Measurements from ENCODE around the gene GDF15. TPM values are rescaled to one million over a fixed set of nuclear protein-coding genes. Genes with fewer than 3 reads are reported as not detected.
"Not testable (repeated sequence)": the region's sequence is repeated elsewhere in the genome, so short reads cannot be mapped to it uniquely, and the experiment has no call there.

The GDF15 gene
- total and polyA plus RNA-seq, 7 experiments from 2014 or later, result 0.32 to 0.73 (median 0.58) TPM; not detected in 3

DNA sequence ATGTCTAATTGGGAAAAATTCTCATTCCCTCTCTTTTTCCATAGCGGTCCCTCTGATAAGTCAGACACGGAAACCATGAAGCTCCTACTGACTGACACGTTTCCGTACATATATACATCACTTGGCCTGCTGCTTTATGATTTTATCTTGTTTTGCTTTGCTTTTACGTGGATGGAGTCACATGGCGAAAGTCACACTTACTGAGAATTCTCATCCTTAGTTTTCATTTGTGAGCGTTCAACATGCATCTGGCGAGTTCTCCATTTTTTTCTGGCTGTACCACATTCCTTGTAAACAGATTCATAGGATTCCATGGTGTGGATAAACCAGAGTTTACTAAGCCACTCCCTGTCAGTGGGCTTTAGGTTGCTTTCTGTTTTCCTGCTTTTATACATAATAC lies 24.3 kb upstream of the GDF15 start:
- no peaks in the 10 kb centered on the region for H3K27me3 Mint-ChIP-seq
- CTCF ChIA-PET, result interaction anchor here (0.7 kb wide), 1 partner anchor 9 kb away, joined by 3 read pairs; no protein-coding TSS in a partner anchor
- Histone ChIP-seq H3K27me3 (ENCODE audit: control insufficient read depth in 2 of 2, insufficient read depth in 2 of 2, low read length in 2 of 2) (no peaks in the 10 kb centered on the region), H3K4me3 (ENCODE audit: low read length) (no peak overlapping the region), H3K4me1 (ENCODE audit: control insufficient read depth in 2 of 2, insufficient read depth in 2 of 2, low read length in 2 of 2) (no peaks in the 10 kb centered on the region), H3K9me3 (ENCODE audit: control insufficient read depth in 2 of 3, low read length in 3 of 3) (peaks cover 0 to 3% (median 0%) of the 10 kb centered on the region in 3 experiments), H3K36me3 (ENCODE audit: control insufficient read depth in 2 of 3, insufficient read depth in 3 of 3, low read length in 3 of 3) (peaks cover 5 to 69% (median 7%) of the 10 kb centered on the region in 3 experiments), H3K27ac (ENCODE audit: low read depth, low read length) (no peak overlapping the region)
- POLR2A ChIA-PET, result no interaction called here
- no peak overlapping the region for H3K4me3 Mint-ChIP-seq
- H3K27ac Mint-ChIP-seq, result peak overlapping the region in 1 of 9 donors; percentile 55
- H3K36me3 Mint-ChIP-seq, result peaks cover 4 to 73% (median 44%) of the 10 kb centered on the region in 5 donors
- DNase-seq (no peak), ATAC-seq (no peak)
- H3K9me3 Mint-ChIP-seq, result no peaks in the 10 kb centered on the region
- no peaks in the 10 kb centered on the region for H3K4me1 Mint-ChIP-seq
- intact Hi-C loops (cut with micrococcal nuclease), result no loop called here

DNA sequence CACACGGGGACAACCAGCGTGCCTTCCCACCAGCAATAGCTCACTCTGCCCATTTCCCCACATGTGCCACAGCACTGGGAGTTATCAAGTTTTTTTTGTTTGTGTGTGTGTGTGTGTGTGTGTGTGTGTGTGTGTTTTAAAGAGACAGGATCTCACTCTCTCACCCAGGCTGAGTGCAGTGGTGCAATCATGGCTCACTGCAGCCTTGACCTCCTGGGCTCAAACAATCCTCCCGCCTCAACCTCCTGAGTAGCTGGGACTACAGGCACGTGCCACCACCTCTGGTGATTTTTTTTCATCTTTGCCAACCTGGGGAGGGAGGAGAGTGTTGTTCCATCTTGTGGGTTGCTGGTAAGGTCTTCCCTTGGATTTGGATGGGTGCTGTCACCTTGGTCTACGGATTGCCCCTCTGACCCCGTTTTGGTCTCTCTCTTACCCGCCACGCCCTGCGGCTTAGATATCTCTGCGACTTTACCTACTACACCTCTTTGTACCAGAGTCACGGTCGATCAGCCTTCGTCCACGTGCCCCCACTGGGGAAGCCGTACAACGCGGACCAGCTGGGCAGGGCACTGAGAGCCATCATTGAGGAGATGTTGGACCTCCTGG lies 22.9 kb upstream of the GDF15 start:
- Mint-ChIP-seq H3K4me1 (no peaks in the 10 kb centered on the region), H3K9me3 (no peaks in the 10 kb centered on the region), H3K27ac (no peak overlapping the region), H3K4me3 (no peak overlapping the region), H3K36me3 (peaks cover 4 to 62% (median 38%) of the 10 kb centered on the region in 5 donors), H3K27me3 (no peaks in the 10 kb centered on the region)
- Histone ChIP-seq H3K9me3 (ENCODE audit: control insufficient read depth in 2 of 3, low read length in 3 of 3) (peaks cover 0 to 3% (median 0%) of the 10 kb centered on the region in 3 experiments), H3K4me1 (ENCODE audit: control insufficient read depth in 2 of 2, insufficient read depth in 2 of 2, low read length in 2 of 2) (no peaks in the 10 kb centered on the region), H3K4me3 (ENCODE audit: low read length) (no peak overlapping the region), H3K36me3 (ENCODE audit: control insufficient read depth in 2 of 3, insufficient read depth in 3 of 3, low read length in 3 of 3) (peaks cover 3 to 55% (median 5%) of the 10 kb centered on the region in 3 experiments), H3K27me3 (ENCODE audit: control insufficient read depth in 2 of 2, insufficient read depth in 2 of 2, low read length in 2 of 2) (no peaks in the 10 kb centered on the region), H3K27ac (ENCODE audit: low read depth, low read length) (no peak overlapping the region)
- CTCF ChIA-PET, result no interaction called here
- intact Hi-C loops (cut with micrococcal nuclease), result no loop called here
- DNase-seq (no peak), ATAC-seq (no peak)
- POLR2A ChIA-PET, result interaction anchor here (0.6 to 1.0 kb wide), 2 partner anchors 21 to 275 kb away, joined by 3 read pairs; no protein-coding TSS in a partner anchor

DNA sequence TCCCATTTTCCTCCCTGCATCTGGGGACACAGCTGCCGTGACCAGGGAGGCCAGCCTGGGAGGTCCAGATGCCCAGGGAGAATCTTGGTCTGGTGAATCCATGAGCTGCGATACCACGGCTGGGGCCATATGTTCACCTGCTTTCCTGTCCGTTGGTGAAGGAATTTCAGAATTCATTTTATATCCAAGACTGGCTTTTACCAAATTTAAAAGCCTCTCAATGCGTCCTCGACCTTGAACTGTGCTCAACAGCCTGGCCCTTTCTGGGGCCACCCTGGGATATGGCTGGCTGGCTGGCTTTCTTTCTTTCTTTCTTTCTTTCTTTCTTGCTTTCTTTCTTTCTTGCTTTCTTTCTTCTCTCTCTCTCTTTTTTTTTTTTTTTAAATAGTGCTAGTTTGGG lies 22.2 kb upstream of the GDF15 start:
- H3K4me3 ChIP-seq (ENCODE audit: low read length), result no peak overlapping the region
- intact Hi-C loops (cut with micrococcal nuclease), result no loop called here
- H3K4me1 ChIP-seq (ENCODE audit: control insufficient read depth in 2 of 2, insufficient read depth in 2 of 2, low read length in 2 of 2), result no peaks in the 10 kb centered on the region
- Mint-ChIP-seq H3K36me3 (peaks cover 4 to 58% (median 38%) of the 10 kb centered on the region in 5 donors), H3K4me3 (no peak overlapping the region), H3K27ac (no peak overlapping the region), H3K27me3 (no peaks in the 10 kb centered on the region), H3K9me3 (no peaks in the 10 kb centered on the region), H3K4me1 (no peaks in the 10 kb centered on the region)
- DNase-seq, result no peak
- ChIA-PET POLR2A (interaction anchor here (0.6 kb wide), 1 partner anchor 274 kb away, joined by 3 read pairs; no protein-coding TSS in a partner anchor), CTCF (no interaction called here)
- H3K27me3 ChIP-seq (ENCODE audit: control insufficient read depth in 2 of 2, insufficient read depth in 2 of 2, low read length in 2 of 2), result no peaks in the 10 kb centered on the region
- H3K27ac ChIP-seq (ENCODE audit: low read depth, low read length), result no peak overlapping the region
- no peak for ATAC-seq
- peaks cover 3 to 50% (median 5%) of the 10 kb centered on the region in 3 experiments for H3K36me3 ChIP-seq (ENCODE audit: control insufficient read depth in 2 of 3, insufficient read depth in 3 of 3, low read length in 3 of 3)
- H3K9me3 ChIP-seq (ENCODE audit: control insufficient read depth in 2 of 3, low read length in 3 of 3), result peaks cover 0 to 3% (median 0%) of the 10 kb centered on the region in 3 experiments

DNA sequence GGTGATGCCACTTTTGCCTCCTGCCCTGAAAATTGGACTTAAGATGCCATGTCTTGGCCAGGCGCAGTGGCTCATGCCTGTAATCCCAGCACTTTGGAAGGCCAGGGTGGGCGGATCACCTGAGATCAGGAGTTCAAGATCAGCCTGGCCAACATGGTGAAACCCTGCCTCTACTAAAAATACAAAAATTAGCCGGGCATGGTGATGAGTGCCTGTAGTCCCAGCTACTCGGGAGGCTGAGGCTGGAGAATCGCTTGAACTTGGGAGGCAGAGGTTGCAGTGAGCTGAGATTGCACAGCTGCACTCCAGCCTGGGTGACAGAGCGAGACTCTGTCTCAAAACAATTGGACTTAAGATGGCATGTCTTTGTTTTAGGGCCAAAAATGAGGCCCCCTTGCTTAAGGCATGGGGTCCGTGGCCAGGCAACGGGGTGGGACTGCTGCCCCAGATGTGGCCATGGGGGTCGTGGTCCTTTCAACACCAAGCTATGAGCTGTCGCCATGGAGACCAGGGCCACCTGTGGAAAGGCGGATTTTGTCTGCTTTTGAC lies 21.6 kb upstream of the GDF15 start:
- intact Hi-C loops (cut with micrococcal nuclease); H3K9me3 Mint-ChIP-seq; POLR2A ChIA-PET; DNase-seq; H3K27me3 ChIP-seq (ENCODE audit: control insufficient read depth in 2 of 2, insufficient read depth in 2 of 2, low read length in 2 of 2); H3K4me1 ChIP-seq (ENCODE audit: control insufficient read depth in 2 of 2, insufficient read depth in 2 of 2, low read length in 2 of 2); H3K4me3 Mint-ChIP-seq; H3K4me1 Mint-ChIP-seq; H3K4me3 ChIP-seq (ENCODE audit: low read length); H3K27ac ChIP-seq (ENCODE audit: low read depth, low read length); H3K27me3 Mint-ChIP-seq; ATAC-seq; H3K9me3 ChIP-seq (ENCODE audit: control insufficient read depth in 2 of 3, low read length in 3 of 3); H3K27ac Mint-ChIP-seq: not testable (repeated sequence)
- CTCF ChIA-PET, result interaction anchor here (0.7 kb wide), 1 partner anchor 84 kb away, joined by 3 read pairs; no protein-coding TSS in a partner anchor
- peaks cover 4 to 55% (median 34%) of the 10 kb centered on the region in 5 donors for H3K36me3 Mint-ChIP-seq
- peaks cover 3 to 45% (median 5%) of the 10 kb centered on the region in 3 experiments for H3K36me3 ChIP-seq (ENCODE audit: control insufficient read depth in 2 of 3, insufficient read depth in 3 of 3, low read length in 3 of 3)

DNA sequence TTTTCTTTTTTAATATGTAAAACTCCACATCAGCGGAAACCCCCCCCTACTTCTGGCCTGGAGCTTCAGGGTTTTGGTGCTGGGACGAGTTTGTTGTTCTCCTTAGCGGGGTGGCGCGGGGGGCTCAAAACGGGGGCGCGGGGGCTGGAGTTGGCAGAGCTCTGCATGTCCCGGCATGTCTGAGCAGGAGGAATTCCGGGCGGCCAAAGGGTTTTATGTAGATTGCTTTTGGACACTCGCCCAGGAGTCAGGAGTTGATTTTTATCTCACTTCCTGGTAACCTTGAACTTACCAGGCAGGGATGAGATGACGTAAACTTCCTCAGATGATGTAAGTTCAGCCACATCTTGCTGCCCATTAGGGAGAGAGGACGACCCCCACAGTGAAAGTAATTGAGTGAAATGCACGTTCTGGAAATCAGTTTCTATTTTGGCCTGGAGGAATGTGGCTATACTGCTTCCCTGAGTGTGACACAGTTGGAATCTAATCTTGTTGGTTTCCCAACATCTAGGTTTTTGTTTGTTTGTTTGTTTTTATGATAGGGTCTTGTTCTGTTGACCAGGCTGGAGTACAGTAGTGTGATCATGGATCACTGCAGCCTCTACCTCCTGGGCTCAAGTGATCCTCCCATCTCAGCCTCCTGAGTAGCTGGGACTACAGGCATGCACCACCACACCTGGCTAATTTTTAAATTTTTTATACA lies 21.0 kb upstream of the GDF15 start:
- Histone ChIP-seq H3K4me1 (ENCODE audit: control insufficient read depth in 2 of 2, insufficient read depth in 2 of 2, low read length in 2 of 2) (no peaks in the 10 kb centered on the region), H3K27me3 (ENCODE audit: control insufficient read depth in 2 of 2, insufficient read depth in 2 of 2, low read length in 2 of 2) (no peaks in the 10 kb centered on the region), H3K36me3 (ENCODE audit: control insufficient read depth in 2 of 3, insufficient read depth in 3 of 3, low read length in 3 of 3) (peaks cover 0 to 38% (median 5%) of the 10 kb centered on the region in 3 experiments), H3K9me3 (ENCODE audit: control insufficient read depth in 2 of 3, low read length in 3 of 3) (peaks cover 0 to 3% (median 0%) of the 10 kb centered on the region in 3 experiments), H3K4me3 (ENCODE audit: low read length) (no peak overlapping the region), H3K27ac (ENCODE audit: low read depth, low read length) (no peak overlapping the region)
- H3K36me3 Mint-ChIP-seq, result peaks cover 4 to 49% (median 31%) of the 10 kb centered on the region in 5 donors
- ChIA-PET POLR2A (no interaction called here), CTCF (interaction anchor here (0.7 kb wide), 1 partner anchor 84 kb away, joined by 3 read pairs; no protein-coding TSS in a partner anchor)
- H3K4me1 Mint-ChIP-seq, result no peaks in the 10 kb centered on the region
- no peaks in the 10 kb centered on the region for H3K9me3 Mint-ChIP-seq
- no peak overlapping the region for H3K27ac Mint-ChIP-seq
- H3K4me3 Mint-ChIP-seq, result no peak overlapping the region
- ATAC-seq, result peak; percentile 22
- intact Hi-C loops (cut with micrococcal nuclease), result no loop called here
- no peaks in the 10 kb centered on the region for H3K27me3 Mint-ChIP-seq
- no peak for DNase-seq

DNA sequence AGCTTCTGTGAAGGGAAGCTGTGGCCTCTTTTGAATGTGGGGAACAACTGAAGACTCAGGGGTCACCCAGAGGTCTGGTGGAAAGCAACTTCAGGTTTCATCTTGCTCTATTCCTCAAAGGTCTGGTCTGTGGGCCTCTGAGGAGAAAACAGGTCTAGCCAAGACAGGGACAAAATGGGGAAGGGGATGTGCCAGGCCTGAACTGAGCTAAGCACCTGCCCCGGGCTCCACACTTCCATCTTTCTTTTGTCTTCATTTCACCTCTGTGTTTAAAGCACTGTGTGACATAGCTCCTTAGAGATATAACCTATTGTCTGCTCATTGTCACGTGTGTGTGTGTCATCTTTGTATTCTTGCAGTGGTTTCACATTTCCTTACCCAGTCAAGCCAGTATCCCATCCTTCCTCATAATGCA lies 19.9 kb upstream of the GDF15 start:
- intact Hi-C loops (cut with micrococcal nuclease), result no loop called here
- Histone ChIP-seq H3K36me3 (ENCODE audit: control insufficient read depth in 2 of 3, insufficient read depth in 3 of 3, low read length in 3 of 3) (peaks cover 0 to 36% (median 5%) of the 10 kb centered on the region in 3 experiments), H3K4me3 (ENCODE audit: low read length) (no peak overlapping the region), H3K27me3 (ENCODE audit: control insufficient read depth in 2 of 2, insufficient read depth in 2 of 2, low read length in 2 of 2) (no peaks in the 10 kb centered on the region), H3K9me3 (ENCODE audit: control insufficient read depth in 2 of 3, low read length in 3 of 3) (peaks cover 0 to 3% (median 0%) of the 10 kb centered on the region in 3 experiments), H3K27ac (ENCODE audit: low read depth, low read length) (no peak overlapping the region), H3K4me1 (ENCODE audit: control insufficient read depth in 2 of 2, insufficient read depth in 2 of 2, low read length in 2 of 2) (no peaks in the 10 kb centered on the region)
- no peak for DNase-seq
- ChIA-PET POLR2A (no interaction called here), CTCF (no interaction called here)
- peaks cover 4 to 47% (median 30%) of the 10 kb centered on the region in 5 donors for H3K36me3 Mint-ChIP-seq
- no peaks in the 10 kb centered on the region for H3K4me1 Mint-ChIP-seq
- no peaks in the 10 kb centered on the region for H3K27me3 Mint-ChIP-seq
- ATAC-seq, result peak; percentile 68
- no peaks in the 10 kb centered on the region for H3K9me3 Mint-ChIP-seq
- no peak overlapping the region for H3K27ac Mint-ChIP-seq
- H3K4me3 Mint-ChIP-seq, result no peak overlapping the region

Data from naive thymus-derived CD4-positive, alpha-beta T cell (primary cell).